Ectodermal cell (in vitro differentiated cells): ENCODE results near the gene DUS4L.

ENCODE experiments used
- H3K27ac ChIP-seq: 2 replicates; pipeline ENCODE4 v1.7.0; 2013; ENCODE audit warnings: mild to moderate bottlenecking, low read depth, low read length; ENCODE audit not compliant: insufficient read depth, poor library complexity, severe bottlenecking
- H3K27me3 ChIP-seq: 2 replicates; pipeline ENCODE4 v1.7.0; 2013; ENCODE audit warnings: mild to moderate bottlenecking, low read length; ENCODE audit not compliant: insufficient read depth, control insufficient read depth, poor library complexity, severe bottlenecking
- H3K36me3 ChIP-seq: one replicate; pipeline ENCODE4 v1.7.0; 2013; ENCODE audit warnings: low read length; ENCODE audit not compliant: control insufficient read depth, insufficient read depth
- H3K4me1 ChIP-seq: one replicate; pipeline ENCODE4 v1.7.0; 2013; ENCODE audit warnings: low read length; ENCODE audit not compliant: control insufficient read depth, insufficient read depth
- H3K4me3 ChIP-seq: 2 replicates; pipeline ENCODE4 v1.7.0; 2013; ENCODE audit warnings: low read depth, low read length, control low read depth; ENCODE audit not compliant: insufficient read depth
- H3K9me3 ChIP-seq: 2 replicates; pipeline ENCODE4 v1.7.0; 2013; ENCODE audit warnings: mild to moderate bottlenecking, low read length, moderate library complexity; ENCODE audit not compliant: control insufficient read depth
- WGBS, 2 experiments: methylation state at CpG; one replicate each; pipeline ENCODE4 v1.1.7; 2013; ENCODE audit warnings: missing lambda C conversion rate in 2 of 2; 5-methylcytosine and 5-hydroxymethylcytosine counted together

The DUS4L gene

GRCh38 chr7:107596881-107597581 lies 33.3 kb downstream of the DUS4L start:
- H3K36me3 ChIP-seq, result peaks cover 6% of the 10 kb centered on the region

DNA sequence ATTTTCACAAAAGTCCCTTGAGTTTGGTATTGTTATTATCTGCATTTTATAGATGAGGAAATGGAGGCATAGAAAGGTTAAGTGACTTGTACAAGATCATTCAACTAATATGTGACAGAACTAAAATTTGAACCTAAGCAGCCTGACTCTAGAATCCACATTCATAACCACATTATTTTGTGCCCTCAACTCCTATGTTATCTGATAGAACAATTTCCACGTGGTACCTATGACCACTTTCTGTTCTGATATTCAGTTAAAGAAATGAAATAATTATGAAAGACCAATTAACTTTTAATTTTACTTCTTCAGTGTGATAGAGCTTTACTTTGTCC lies 33.8 kb downstream of the DUS4L start:
- peaks cover 6% of the 10 kb centered on the region for H3K36me3 ChIP-seq
- WGBS, 2 experiments, result 100% methylated on average over 1 of the region's 1 CpG; no CpG with 5 or more reads in 1 of the 2 experiments
- no peaks in the 10 kb centered on the region for H3K9me3 ChIP-seq
- no peaks in the 10 kb centered on the region for H3K27me3 ChIP-seq
- no peak overlapping the region for H3K4me3 ChIP-seq
- no peaks in the 10 kb centered on the region for H3K4me1 ChIP-seq
- no peak overlapping the region for H3K27ac ChIP-seq

More at GRCh38 chr7:107596881-107597581, 33.3 kb downstream of the DUS4L start:
- 87 to 93% methylated on average over 4 to 5 of the region's 5 CpGs for WGBS, 2 experiments
- Histone ChIP-seq H3K27ac (peak overlapping the region; percentile 11), H3K27me3 (no peaks in the 10 kb centered on the region), H3K9me3 (no peaks in the 10 kb centered on the region), H3K4me3 (no peak overlapping the region), H3K4me1 (no peaks in the 10 kb centered on the region)

DNA sequence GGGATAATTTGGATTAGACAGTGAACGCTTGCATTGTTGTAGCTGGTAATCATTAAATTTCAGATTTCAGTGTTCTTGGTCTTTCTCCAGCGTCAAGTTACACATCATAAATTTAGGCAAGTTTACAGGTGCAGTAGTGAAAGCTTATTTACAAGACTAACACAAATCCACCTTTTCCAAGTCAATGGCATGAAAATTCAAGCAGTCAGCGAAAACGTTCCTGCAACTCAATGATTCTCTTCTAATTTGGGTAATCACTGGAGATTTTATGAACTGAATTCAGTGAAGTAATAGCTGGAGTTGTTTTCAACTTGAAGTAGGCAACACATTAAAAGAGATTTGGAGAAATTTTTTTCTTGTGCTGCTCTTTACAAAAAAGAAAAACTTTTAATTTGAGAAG lies 34.2 kb downstream of the DUS4L start:
- H3K4me3 ChIP-seq, result no peak overlapping the region
- WGBS, 2 experiments, result 94 to 99% methylated on average over 4 of the region's 4 CpGs
- H3K9me3 ChIP-seq, result no peaks in the 10 kb centered on the region
- H3K27me3 ChIP-seq, result no peaks in the 10 kb centered on the region
- H3K27ac ChIP-seq, result no peak overlapping the region
- H3K36me3 ChIP-seq, result peaks cover 6% of the 10 kb centered on the region
- H3K4me1 ChIP-seq, result no peaks in the 10 kb centered on the region

GRCh38 chr7:107599262-107599661 lies 35.5 kb downstream of the DUS4L start:
- peaks cover 6% of the 10 kb centered on the region for H3K36me3 ChIP-seq
- H3K27ac ChIP-seq, result no peak overlapping the region
- no peaks in the 10 kb centered on the region for H3K9me3 ChIP-seq
- WGBS, 2 experiments, result 91 to 96% methylated on average over 1 of the region's 1 CpG
- no peaks in the 10 kb centered on the region for H3K27me3 ChIP-seq
- H3K4me1 ChIP-seq, result no peaks in the 10 kb centered on the region
- H3K4me3 ChIP-seq, result no peak overlapping the region

- no peak overlapping the region for H3K4me3 ChIP-seq
- H3K36me3 ChIP-seq, result no peaks in the 10 kb centered on the region
- 67 to 94% methylated on average over 1 of the region's 2 CpGs for WGBS, 2 experiments
- H3K4me1 ChIP-seq, result no peaks in the 10 kb centered on the region
- no peaks in the 10 kb centered on the region for H3K9me3 ChIP-seq
- no peak overlapping the region for H3K27ac ChIP-seq
- H3K27me3 ChIP-seq, result no peaks in the 10 kb centered on the region
Measured at GRCh38 chr7:107600816-107601215, 37.0 kb downstream of the DUS4L start.

DNA sequence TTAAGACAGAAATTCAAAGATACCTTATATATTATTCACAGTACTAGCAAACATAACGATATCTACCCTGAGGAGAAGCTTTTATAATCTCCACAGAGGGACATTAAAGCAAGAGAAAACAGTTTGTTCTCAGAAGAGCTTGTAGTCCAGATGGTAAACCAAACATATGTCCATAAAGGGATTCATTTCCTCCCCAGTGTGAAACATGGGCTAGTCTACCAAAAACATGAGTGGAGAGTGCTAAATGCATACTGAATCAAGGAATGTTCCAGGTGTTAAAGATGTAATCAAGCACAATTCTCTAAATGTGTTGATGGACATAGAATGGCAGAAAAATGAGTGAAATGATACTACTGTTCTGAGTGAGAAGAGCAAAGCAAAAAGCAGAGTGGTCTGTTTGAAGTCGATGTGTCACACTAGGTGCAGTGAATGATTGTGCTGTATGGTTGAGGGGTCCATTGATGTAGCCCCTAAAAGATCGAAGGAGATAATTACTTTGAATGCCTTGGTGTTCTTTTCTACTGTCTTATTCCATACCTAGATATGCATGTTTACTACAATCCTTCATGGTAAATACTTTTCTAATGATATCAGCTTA lies 41.5 kb downstream of the DUS4L start:
- H3K4me1 ChIP-seq, result no peaks in the 10 kb centered on the region
- H3K36me3 ChIP-seq, result no peaks in the 10 kb centered on the region
- H3K27ac ChIP-seq, result no peak overlapping the region
- 84 to 88% methylated on average over 2 to 3 of the region's 3 CpGs for WGBS, 2 experiments
- no peaks in the 10 kb centered on the region for H3K27me3 ChIP-seq
- no peaks in the 10 kb centered on the region for H3K9me3 ChIP-seq
- H3K4me3 ChIP-seq, result no peak overlapping the region

DNA sequence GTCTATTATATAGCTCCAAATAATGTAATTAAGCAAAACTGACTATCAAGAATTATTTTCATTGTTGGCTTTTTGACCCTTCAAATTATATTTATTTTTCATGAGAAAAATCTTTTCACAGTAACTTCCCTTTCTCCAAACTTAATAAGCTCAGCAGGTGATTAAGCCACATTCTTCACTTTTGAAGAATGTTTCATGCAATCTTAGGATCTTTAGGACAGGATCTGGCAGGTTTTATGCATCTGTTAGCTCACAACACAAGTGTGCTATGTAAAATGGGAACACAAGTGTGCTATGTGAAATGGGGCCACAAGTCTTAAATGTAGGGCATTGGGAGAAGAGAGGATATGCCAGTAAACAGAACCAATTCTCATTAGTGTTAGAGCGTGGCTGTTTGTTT lies 42.5 kb downstream of the DUS4L start:
- Histone ChIP-seq H3K4me1 (no peaks in the 10 kb centered on the region), H3K36me3 (no peaks in the 10 kb centered on the region), H3K9me3 (no peaks in the 10 kb centered on the region), H3K27ac (no peak overlapping the region), H3K27me3 (no peaks in the 10 kb centered on the region), H3K4me3 (no peak overlapping the region)
- WGBS, 2 experiments, result 83 to 88% methylated on average over 1 of the region's 1 CpG

GRCh38 chr7:107609811-107610261 lies 46.1 kb downstream of the DUS4L start:
- Histone ChIP-seq H3K27me3 (no peaks in the 10 kb centered on the region), H3K4me3 (no peak overlapping the region), H3K4me1 (no peaks in the 10 kb centered on the region), H3K36me3 (peaks cover 4% of the 10 kb centered on the region), H3K9me3 (no peaks in the 10 kb centered on the region), H3K27ac (no peak overlapping the region)
- 93 to 94% methylated on average over 4 of the region's 4 CpGs for WGBS, 2 experiments

- Histone ChIP-seq H3K36me3 (peaks cover 4% of the 10 kb centered on the region), H3K9me3 (no peaks in the 10 kb centered on the region), H3K27ac (no peak overlapping the region), H3K4me1 (no peaks in the 10 kb centered on the region), H3K27me3 (no peaks in the 10 kb centered on the region), H3K4me3 (no peak overlapping the region)
- WGBS, 2 experiments, result 89% methylated on average over 1 of the region's 1 CpG; no CpG with 5 or more reads in 1 of the 2 experiments
Measured at GRCh38 chr7:107610323-107610722, 46.6 kb downstream of the DUS4L start.

- 95 to 100% methylated on average over 1 of the region's 1 CpG for WGBS, 2 experiments
- no peak overlapping the region for H3K4me3 ChIP-seq
Measured at GRCh38 chr7:107613439-107613838, 49.7 kb downstream of the DUS4L start.

More at GRCh38 chr7:107613439-107613838, 49.7 kb downstream of the DUS4L start:
- Histone ChIP-seq H3K27me3 (no peaks in the 10 kb centered on the region), H3K9me3 (no peaks in the 10 kb centered on the region), H3K27ac (no peak overlapping the region), H3K36me3 (peaks cover 7% of the 10 kb centered on the region), H3K4me1 (no peaks in the 10 kb centered on the region)
